GM21576 (cell line): Measurements from ENCODE around the gene TOGARAM2.

Experiments used
- ATAC-seq: cut with Tn5 transposase; IDR thresholded peaks from one replicate; pipeline ENCODE4 v1.9.1; 2021; ENCODE audit warnings: mild to moderate bottlenecking, moderate library complexity; ENCODE audit not compliant: unreplicated experiment

TOGARAM2 gene

DNA sequence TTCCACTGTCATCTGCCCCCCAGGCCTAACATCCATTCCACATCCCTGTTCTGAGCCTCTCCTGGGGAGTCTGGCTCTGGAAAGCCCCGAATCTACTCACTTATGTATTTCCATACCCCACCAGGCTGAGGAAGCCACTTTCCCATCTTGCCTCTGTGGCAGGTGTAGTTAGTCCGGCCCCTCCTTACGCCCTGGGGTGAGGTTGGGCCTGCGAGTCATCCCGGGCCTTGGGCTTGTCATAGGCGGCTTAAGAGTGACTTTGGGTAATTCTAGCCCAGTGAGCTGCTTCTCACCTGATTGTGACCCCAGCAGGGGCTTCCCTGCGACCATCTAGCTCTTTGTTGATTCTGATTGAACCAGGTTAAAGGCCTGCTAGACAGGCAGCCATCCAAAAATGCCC, 72.1 kb downstream of the TOGARAM2 start:
- ATAC-seq, result no peak

DNA sequence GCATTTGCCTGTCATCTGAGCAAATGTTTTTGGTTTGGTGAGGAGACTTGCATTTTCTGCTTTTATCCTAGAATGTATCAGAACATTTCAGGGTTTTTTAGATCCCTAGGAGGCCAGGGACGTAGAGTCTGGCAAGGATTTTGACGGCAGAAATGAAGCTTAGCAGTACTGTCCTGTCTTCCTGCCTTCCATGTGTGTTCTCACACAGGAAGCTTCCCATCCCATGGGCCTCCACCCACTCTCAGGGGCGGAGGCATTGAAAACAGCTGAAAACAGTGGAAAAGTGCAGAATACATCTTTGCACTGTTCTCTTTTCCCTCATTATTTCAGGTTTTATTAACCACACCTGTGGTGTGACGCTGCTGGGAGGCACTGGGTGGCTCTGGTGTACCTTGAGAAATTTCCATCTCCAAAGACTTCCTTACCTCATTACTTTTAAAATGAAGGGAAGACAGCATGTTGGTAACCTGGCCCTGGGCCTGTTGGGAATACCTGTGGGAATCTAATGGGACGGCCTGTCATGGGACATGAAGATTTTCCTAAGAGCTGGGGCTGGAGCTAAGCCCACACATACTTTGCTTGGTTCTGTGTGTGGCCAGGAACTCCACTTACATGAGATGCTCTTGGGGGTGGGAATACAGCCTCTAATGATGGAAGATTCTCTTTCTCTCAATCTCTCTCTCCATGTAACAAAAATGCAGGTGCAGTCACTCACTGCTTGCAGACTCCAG, 72.7 kb downstream of the TOGARAM2 start:
- no peak for ATAC-seq

DNA sequence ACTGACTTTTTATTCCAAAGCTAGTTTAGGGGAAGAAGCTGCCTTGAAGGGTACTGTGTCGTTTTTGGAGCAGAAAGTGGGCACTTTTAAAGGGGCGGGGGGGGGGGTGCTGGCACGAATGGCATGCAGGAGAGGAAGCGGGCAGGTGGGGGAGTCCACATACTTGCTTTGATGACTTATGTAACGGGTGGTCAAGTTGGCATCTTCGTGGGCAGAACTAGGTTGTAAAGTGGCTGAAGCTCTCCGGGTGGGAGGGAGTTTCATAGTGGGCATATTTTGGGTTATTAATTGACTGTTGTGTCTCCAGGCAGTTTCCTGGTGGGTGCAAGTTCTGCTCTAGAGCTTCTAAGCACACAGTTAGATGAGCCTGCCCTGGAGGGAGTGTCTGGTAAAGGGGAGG, 73.3 kb downstream of the TOGARAM2 start:
- no peak for ATAC-seq

DNA sequence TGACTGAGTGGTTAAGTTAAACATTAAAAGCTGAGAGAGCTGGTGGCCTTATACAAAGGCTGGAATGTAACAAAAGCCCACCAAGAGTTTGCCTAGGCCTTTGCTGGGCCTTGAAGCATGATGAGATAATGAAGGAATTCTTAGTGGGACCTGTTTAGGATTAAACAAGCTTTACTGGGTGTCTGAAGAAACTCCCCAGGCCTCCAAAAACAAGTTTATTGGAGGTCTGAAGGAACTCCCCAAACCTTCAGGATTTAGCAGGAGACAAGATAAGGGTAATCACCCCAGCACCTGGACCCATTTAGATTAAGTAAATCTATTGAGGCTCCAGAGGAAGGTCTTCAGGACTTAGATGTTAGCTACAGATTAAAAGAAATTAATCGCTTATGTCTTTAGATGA, 74.5 kb downstream of the TOGARAM2 start:
- no peak for ATAC-seq

DNA sequence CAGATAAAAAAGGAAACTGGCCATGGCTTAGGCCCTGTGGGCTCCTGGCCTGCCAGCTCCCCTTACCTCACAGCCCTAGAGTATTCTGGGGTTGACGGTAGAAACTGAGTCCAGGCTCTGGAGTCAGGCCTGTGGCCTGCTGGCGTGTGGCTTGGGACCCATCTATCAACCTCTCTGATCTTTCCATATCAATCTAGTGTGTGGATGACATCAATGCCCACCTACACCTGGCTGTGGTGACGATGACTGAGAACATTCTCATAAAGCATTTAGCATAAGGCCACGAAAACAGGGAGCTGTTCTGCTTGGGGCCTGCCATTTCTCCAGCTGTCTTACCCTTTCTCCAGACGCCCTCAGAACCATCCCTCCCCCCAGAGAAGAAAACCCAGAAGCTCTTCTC, 75.4 kb downstream of the TOGARAM2 start:
- no peak for ATAC-seq

DNA sequence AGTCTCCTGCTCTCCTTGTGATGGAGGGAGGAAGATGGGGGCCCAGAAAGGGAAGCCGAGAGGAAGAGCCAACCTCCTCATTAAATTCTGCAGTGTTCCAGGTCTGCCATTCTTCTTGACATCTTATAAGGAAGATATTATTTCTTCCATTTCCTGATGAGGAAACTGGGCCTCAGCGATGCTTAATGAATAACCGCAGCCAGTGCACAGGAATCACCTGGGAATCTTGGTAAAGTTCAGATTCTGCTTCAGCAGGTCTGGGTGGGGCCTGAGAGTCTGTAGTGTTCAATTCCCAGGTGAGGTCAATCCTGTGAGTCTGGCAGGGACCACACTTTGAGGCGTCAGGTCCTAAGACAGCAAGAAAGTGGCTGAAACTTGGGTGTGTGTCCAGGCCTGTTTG, 75.9 kb downstream of the TOGARAM2 start:
- no peak for ATAC-seq

DNA sequence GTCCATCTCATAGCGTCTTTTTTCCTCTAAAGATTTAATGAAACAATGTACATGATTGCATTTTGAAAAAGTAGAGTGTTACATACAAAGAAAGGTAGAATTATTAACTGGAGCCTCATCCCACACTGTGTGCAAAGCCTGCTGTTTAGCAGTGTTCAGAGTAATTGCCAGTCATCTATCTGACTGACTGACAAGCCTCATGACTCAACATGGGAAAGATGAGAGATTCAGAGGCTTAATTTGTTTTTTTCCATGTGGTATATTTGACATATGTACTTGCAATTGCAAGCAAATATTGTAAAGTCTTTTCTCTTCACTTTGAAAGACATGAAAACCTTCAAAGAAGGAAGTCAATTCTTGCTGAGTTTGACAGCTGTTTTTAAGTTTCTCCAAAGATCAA, 78.5 kb downstream of the TOGARAM2 start:
- ATAC-seq, result no peak

DNA sequence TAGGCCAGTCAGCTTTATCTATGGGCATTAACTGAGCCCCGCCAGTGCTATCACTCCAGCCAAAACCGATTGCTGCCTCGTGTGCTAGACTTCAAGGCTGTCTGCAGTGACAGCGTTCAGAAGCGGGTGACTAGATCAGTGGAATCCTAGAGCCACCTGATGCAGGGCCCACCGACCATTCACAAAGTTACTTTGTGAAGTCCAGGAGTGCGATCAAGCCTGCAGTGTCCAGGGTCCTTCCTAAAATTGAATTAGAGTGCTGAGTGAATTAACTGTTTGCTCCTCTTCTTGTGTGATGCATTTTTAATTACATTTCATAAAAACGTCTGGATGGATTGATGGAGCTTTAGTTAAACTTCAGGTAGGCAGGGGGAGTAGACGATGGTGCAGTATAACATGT, 79.3 kb downstream of the TOGARAM2 start:
- ATAC-seq, result no peak

DNA sequence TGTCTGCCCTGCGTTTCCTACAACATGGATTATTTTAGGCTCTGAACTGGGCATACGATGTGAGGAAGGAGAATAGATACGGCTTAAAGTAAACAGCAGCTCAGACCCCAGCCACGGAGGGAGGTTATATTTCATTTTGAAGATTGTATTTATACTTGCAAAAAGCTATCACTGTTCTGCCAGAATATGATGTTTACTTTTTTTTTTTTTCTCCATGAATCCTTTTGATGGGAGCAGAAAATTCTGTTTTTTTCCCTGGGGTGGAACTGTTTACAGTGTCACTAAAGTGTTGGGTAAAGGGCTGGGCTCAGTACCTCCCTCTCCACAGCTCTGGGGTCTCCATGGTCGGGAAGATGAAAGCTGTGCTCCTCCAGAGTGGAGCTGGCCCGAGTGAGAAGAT, 80.1 kb downstream of the TOGARAM2 start:
- no peak for ATAC-seq

DNA sequence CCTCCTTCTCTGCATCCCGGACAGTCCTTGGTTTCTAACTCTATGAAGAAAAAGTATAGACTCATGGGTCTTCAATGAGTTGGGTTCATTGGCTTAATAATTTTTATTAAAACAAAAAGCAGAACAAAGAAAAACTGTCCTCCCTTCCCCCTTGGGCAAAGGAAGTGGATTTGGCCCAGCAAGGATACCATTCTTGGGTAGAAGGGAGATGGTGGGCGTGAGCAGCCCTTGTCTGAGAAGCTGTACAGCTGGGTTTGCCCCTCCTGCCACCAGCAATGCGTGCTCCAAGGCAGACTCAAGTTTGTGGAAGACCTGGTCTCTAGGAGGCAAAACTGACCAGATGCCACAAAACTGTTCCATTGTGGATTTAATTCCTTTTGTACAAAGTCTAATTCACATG, 80.5 kb downstream of the TOGARAM2 start:
- ATAC-seq, result no peak

DNA sequence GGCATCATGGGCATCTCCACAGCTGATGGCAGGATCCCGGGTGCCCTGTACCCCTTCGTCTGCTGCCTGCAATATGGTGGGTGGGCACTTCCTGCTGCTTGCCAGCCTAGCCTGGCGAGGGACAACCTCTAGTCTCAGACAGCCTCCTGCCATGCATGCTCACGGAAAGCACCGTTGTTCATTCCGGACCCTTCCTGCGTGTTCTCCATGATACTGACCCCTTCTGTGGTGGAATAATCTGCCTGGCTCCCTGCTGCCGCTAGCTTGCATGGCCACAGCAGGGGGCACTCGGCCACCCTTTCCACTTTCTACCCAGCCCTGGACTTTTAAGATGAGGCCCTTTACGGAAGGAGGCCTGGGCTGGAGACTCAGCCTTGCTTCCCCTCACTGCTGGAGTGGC, 81.3 kb downstream of the TOGARAM2 start:
- no peak for ATAC-seq

DNA sequence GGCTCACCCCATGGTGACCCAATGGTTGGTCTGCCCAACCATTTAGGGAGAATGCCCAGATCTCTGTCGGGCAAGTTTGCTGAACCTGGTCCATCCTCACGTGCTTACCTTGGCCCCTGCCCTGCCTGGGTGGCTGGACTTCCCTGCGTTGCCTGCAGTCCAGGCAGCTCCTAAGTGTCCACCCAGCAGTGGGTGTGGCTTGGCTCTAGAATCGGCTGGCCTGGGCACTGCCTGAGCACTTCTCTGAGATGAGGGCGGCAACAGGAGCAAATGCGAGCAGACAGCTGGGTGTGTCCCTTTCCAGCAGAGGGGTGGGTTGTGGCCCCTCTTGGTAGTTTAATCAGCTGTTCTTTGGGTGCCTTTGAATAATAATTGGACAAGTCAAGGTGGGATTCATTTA, 82.0 kb downstream of the TOGARAM2 start:
- ATAC-seq, result no peak

DNA sequence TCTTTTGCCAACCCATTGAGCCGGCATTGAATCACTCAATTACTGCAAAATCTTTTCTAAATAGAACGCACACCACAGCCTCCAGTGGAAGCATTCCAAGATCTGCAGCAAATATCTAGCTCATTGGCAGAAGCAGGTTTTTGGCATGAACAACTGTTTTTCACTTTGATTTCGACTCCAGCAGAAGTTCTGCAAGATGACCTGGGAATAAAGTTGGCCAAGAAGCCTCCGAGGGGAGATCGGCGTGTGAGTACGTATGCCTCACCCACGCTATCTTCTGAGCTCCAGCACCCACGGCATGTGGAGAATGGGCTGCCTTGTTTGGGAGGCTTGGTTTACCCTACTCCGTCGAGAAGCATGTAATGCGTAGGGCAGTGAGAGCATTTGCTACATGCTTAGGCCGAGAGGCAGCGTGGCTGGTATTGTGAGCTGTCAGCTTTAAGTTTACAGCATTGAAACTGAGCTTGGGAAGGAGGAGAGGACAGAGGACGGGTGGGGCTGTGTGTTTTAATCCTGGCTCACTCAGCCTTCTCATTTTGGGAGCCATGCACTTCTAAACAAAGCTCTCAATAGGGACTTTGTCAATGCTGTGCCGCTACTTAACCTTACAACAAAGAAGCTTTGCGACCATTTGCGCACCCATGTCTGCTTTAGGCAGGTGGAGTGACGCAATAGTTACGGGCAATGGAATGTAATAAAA, 82.7 kb downstream of the TOGARAM2 start:
- ATAC-seq, result no peak

DNA sequence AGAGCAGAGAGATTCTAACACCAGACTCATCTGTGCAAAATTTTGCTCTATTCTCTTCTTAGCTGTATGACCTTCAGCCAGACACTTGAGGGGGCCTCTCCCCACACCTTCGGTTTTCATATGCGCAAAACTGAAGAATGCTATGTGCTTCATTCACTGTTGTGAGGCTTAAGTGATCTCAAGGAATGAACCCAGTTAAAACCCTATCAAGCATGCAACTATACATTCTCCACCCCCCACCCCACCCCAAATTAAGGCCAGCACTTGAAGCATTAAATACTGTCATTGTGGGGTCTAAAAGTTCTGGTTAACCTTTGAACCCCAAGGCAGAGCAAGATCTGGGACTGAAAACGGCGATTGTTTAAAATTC, 83.2 kb downstream of the TOGARAM2 start:
- ATAC-seq, result no peak

DNA sequence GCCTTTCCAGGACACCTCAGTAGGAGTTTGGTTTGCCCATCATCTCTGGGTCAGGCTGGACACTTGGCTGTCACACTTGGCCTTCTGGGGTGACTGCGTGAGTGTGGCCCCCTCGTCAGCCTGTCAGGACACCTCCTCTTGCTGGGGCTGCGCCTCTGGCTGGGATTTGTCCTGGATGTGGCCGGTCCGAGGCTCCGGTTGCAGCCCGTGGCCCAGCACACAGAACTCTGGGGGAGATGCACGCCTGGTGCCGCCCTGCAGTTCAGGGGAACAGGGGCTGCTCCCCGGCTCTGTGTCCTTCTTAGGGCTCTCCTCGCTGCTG, 83.6 kb downstream of the TOGARAM2 start:
- no peak for ATAC-seq

DNA sequence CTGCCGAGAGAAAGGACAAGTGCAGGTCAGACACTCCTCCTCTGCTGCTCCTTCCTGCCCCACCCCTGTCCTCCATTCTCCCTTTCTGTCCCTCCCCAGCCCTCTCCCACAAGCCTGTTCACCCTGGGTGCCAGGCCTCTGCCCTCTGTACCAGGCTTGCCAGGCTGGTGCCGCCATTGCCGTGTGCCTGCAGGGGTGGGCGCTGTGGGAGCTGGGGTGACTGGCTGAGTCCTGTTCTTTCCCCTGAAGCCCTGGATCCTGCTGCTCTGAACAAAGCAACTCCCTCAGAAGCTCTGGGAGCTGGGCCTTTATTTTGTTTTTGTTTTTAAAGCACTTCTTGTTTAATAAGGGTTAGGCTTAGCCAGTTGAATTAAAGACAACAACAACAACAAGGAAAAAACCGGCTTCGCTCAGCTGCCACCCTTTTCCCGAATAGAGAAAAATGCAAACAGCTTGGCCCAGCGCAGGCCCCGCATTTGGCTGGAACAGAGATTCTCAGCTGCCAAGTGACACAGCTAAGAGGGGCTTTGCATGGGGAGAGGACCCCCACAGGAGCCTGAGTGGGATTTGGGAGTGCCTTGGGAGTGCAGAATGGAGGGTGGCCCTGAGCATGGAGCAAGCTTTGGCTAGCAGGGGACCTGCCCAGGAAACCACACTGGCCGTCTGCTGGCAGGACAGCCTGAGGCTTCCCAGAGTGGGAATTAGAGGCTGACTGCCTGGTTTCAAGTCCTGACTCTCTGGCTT, 84.1 kb downstream of the TOGARAM2 start:
- no peak for ATAC-seq

DNA sequence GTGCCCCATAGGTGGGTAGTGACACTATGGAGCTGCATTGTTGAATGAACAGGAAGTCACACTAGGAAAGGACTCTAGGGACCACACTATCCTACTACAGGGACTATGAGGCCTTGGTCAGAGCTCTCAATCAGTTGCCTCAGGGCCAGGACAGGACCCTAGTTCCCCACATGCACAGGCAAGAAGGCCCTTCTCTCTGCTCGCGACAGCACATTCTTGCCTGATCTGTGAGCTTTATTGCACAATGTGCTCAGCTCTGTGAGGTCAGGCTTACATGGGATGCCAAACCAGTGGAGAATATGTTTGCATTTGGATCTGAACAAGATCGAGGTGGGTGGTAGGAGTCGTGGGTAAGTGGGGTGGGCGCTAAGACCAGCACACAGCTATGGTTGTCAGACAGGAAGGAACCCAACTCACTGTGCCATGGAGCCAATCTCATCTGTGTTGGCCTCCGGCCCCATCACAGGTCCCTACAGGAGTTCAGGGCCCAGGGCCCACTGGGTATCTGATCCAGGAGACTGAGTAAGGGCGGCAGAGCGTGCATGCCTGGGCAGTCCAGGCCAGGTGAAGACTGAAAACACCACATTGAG, 85.3 kb downstream of the TOGARAM2 start:
- ATAC-seq, result no peak

DNA sequence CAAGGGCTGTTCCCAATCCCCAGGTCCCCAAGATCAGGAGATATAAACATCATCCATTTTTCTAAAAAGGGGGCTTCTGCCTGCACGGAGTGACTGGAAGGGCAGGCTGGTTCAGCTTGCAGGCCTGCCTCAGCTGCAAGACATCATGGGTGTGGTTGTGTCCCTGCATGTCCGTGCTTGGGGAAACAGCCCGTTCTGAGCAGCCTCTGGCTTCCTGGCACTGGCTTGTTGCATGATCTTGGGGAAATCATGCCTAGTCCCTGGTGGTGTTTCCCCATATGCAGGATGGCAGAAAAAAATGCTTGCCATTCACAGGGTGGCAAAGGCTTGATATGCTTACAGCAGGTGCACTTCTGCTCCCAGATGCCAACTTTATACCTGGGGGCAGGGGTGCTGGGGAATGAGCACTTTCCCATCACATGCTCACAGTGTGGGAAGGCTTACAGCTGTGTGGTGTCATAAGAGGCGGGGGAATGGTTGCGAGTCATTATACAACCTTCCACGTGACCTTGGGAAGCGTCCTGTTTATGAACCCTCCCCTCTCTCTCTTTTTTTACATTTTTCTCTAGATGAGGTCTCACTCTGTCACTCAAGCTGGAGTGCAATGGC, 86.0 kb downstream of the TOGARAM2 start:
- no peak for ATAC-seq

DNA sequence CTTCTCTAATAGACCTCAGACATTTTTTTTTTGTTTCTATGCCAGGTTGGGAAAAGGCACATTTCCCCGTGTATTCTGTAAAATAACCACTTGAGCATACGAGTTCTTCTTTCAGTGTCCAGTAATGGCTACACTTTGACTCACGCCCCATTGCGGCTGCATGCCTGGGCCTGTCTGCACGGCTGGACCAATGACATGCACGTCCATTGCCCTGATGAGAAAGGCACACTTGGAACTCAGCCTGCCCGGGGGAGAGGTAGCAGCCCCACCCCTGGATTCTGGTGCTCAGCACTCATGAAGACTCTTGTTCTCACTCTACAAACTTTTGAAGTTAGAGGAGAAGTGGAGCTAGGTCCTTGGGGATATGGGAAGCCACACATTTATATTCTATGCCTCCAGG, 87.4 kb downstream of the TOGARAM2 start:
- ATAC-seq, result no peak

DNA sequence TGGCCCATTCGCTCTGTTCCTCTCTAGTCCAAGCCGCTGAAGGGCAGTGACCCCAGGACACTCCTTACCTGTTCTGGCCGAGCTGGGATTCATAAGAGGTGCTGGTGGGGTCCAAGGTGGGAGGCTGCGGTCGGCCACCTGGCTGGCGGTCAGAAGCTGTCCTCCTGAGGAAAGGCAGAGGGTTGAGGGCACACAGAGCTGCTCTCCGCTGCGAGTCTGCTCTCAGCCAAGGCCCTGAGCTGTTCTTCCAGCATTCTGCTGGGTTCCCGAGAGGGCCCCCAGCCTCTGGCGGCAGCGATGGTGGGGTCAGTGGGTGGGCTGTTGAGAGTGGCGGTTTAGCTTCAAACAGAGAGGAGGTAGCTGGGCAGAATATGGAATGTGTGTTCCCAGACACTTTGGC, 89.4 kb downstream of the TOGARAM2 start:
- no peak for ATAC-seq
